Measurements from ENCODE around the gene LAMA2. TPM values are rescaled to one million over a fixed set of nuclear protein-coding genes. Genes with fewer than 3 reads are reported as not detected.

LAMA2 gene
- total and polyA plus RNA-seq, 4 donors, result 5.2 to 105 (median 45.9) TPM

- 58 to 65% methylated on average over 1 of the region's 1 CpG for WGBS, 2 donors
- H3K36me3 ChIP-seq (ENCODE audit: control insufficient read depth in 4 of 4, insufficient read depth in 4 of 4, low read length in 4 of 4), result no peaks in the 10 kb centered on the region
- ATAC-seq (ENCODE audit: insufficient read depth, low FRiP score) (no peak), DNase-seq (peak in 2 of 3 donors; percentile 77 to 83)
- no peaks in the 10 kb centered on the region for H3K9me3 ChIP-seq (ENCODE audit: control insufficient read depth in 4 of 4, insufficient read depth in 3 of 4, low read length in 3 of 4)
- no peak overlapping the region for H3K4me3 ChIP-seq
- H3K27ac ChIP-seq (ENCODE audit: low read depth in 1 of 2, low read length in 1 of 2), result no peak overlapping the region
- H3K27me3 ChIP-seq (ENCODE audit: control insufficient read depth in 3 of 3, insufficient read depth in 3 of 3, low read length in 2 of 3), result no peaks in the 10 kb centered on the region
- H3K9ac ChIP-seq (ENCODE audit: insufficient read depth in 1 of 2, low read length in 2 of 2), result no peak overlapping the region
- peaks cover 0 to 29% (median 8%) of the 10 kb centered on the region in 5 donors for H3K4me1 ChIP-seq (ENCODE audit: control insufficient read depth in 5 of 5, insufficient read depth in 5 of 5, low read length in 5 of 5)
- TF ChIP-seq CTCF (IDR thresholded peaks at IDR 0.05; ENCODE audit: control extremely low read depth, extremely low read depth), result no peak
Measured at GRCh38 chr6:129031051-129031599, 148.2 kb downstream of the LAMA2 start.

GRCh38 chr6:129032602-129033001, 149.7 kb downstream of the LAMA2 start:
- TF ChIP-seq CTCF (IDR thresholded peaks at IDR 0.05; ENCODE audit: control extremely low read depth, extremely low read depth), result no peak
- H3K36me3 ChIP-seq (ENCODE audit: control insufficient read depth in 4 of 4, insufficient read depth in 4 of 4, low read length in 4 of 4), result no peaks in the 10 kb centered on the region
- peak overlapping the region in 1 of 2 donors; percentile 23 for H3K27ac ChIP-seq (ENCODE audit: low read depth in 1 of 2, low read length in 1 of 2)
- peaks cover 0 to 29% (median 8%) of the 10 kb centered on the region in 5 donors for H3K4me1 ChIP-seq (ENCODE audit: control insufficient read depth in 5 of 5, insufficient read depth in 5 of 5, low read length in 5 of 5)
- H3K9ac ChIP-seq (ENCODE audit: insufficient read depth in 1 of 2, low read length in 2 of 2), result no peak overlapping the region
- ATAC-seq (ENCODE audit: insufficient read depth, low FRiP score) (no peak), DNase-seq (no peak)
- no peaks in the 10 kb centered on the region for H3K27me3 ChIP-seq (ENCODE audit: control insufficient read depth in 3 of 3, insufficient read depth in 3 of 3, low read length in 2 of 3)
- WGBS, 2 donors, result 83 to 84% methylated on average over 6 of the region's 6 CpGs
- H3K9me3 ChIP-seq (ENCODE audit: control insufficient read depth in 4 of 4, insufficient read depth in 3 of 4, low read length in 3 of 4), result no peaks in the 10 kb centered on the region
- H3K4me3 ChIP-seq, result no peak overlapping the region

- Histone ChIP-seq H3K27ac (ENCODE audit: low read depth in 1 of 2, low read length in 1 of 2) (no peak overlapping the region), H3K27me3 (ENCODE audit: control insufficient read depth in 3 of 3, insufficient read depth in 3 of 3, low read length in 2 of 3) (no peaks in the 10 kb centered on the region), H3K9me3 (ENCODE audit: control insufficient read depth in 4 of 4, insufficient read depth in 3 of 4, low read length in 3 of 4) (no peaks in the 10 kb centered on the region), H3K9ac (ENCODE audit: insufficient read depth in 1 of 2, low read length in 2 of 2) (no peak overlapping the region), H3K4me1 (ENCODE audit: control insufficient read depth in 5 of 5, insufficient read depth in 5 of 5, low read length in 5 of 5) (peaks cover 0 to 29% (median 8%) of the 10 kb centered on the region in 5 donors), H3K4me3 (no peak overlapping the region), H3K36me3 (ENCODE audit: control insufficient read depth in 4 of 4, insufficient read depth in 4 of 4, low read length in 4 of 4) (no peaks in the 10 kb centered on the region)
- TF ChIP-seq CTCF (IDR thresholded peaks at IDR 0.05; ENCODE audit: control extremely low read depth, extremely low read depth), result no peak
- no peak for DNase-seq
- 78 to 87% methylated on average over 1 of the region's 1 CpG for WGBS, 2 donors
- no peak for ATAC-seq (ENCODE audit: insufficient read depth, low FRiP score)
Measured at GRCh38 chr6:129033180-129033579, 150.2 kb downstream of the LAMA2 start.

GRCh38 chr6:129033581-129033980, 150.6 kb downstream of the LAMA2 start:
- H3K27ac ChIP-seq (ENCODE audit: low read depth in 1 of 2, low read length in 1 of 2), result no peak overlapping the region
- no peak overlapping the region for H3K4me3 ChIP-seq
- H3K9ac ChIP-seq (ENCODE audit: insufficient read depth in 1 of 2, low read length in 2 of 2), result no peak overlapping the region
- WGBS, 2 donors, result 88 to 91% methylated on average over 2 of the region's 2 CpGs
- no peaks in the 10 kb centered on the region for H3K36me3 ChIP-seq (ENCODE audit: control insufficient read depth in 4 of 4, insufficient read depth in 4 of 4, low read length in 4 of 4)
- ATAC-seq (ENCODE audit: insufficient read depth, low FRiP score), result no peak
- TF ChIP-seq CTCF (IDR thresholded peaks at IDR 0.05; ENCODE audit: control extremely low read depth, extremely low read depth), result no peak
- DNase-seq, result no peak
- H3K27me3 ChIP-seq (ENCODE audit: control insufficient read depth in 3 of 3, insufficient read depth in 3 of 3, low read length in 2 of 3), result no peaks in the 10 kb centered on the region
- H3K4me1 ChIP-seq (ENCODE audit: control insufficient read depth in 5 of 5, insufficient read depth in 5 of 5, low read length in 5 of 5), result peaks cover 0 to 29% (median 8%) of the 10 kb centered on the region in 5 donors
- H3K9me3 ChIP-seq (ENCODE audit: control insufficient read depth in 4 of 4, insufficient read depth in 3 of 4, low read length in 3 of 4), result no peaks in the 10 kb centered on the region
